Measurements from ENCODE around the gene MTCL1. TPM values are rescaled to one million over a fixed set of nuclear protein-coding genes. Genes with fewer than 3 reads are reported as not detected.

Gene MTCL1
- total and polyA plus RNA-seq, 4 donors = 0.65 to 5.4 (median 1.4) TPM

DNA sequence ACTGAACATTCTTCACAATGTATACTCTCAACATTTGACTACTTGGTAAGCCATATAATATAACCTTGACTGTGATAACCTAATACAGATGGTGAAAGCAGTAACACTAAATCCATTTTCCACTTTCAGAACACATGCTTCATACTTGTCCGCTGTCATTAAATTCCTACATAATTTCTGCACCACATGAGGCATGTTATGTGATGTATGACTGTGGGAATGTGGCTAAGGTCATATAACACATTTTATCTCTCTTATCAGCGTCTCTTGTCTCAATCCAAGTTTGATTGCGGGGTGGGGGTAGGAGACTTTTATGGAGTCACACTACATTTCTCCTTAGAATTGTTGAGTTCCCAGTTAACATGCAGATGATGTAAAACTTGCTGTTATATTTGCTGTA lies 110.9 kb downstream of the MTCL1 start:
- no peak for TF ChIP-seq REST (IDR thresholded peaks at IDR 0.05)
- no peak for TF ChIP-seq NR2F2 (IDR thresholded peaks at IDR 0.05)
- H3K4me1 ChIP-seq (ENCODE audit: control insufficient read depth in 4 of 4, insufficient read depth in 4 of 4, low read length in 3 of 4) = no peaks in the 10 kb centered on the region
- no peak for DNase-seq (ENCODE audit: low spot score)
- no peak overlapping the region for H3K27ac ChIP-seq (ENCODE audit: low read depth in 1 of 2, low read length in 2 of 2)
- no peak overlapping the region for H3K4me3 ChIP-seq (ENCODE audit: low read depth in 1 of 3, low read length in 3 of 3)
- H3K27me3 ChIP-seq (ENCODE audit: control insufficient read depth in 4 of 4, insufficient read depth in 4 of 4, low read length in 3 of 4) = no peaks in the 10 kb centered on the region
- no peak overlapping the region for H3K9ac ChIP-seq (ENCODE audit: low read depth in 1 of 2, low read length in 2 of 2)
- no peaks in the 10 kb centered on the region for H3K9me3 ChIP-seq (ENCODE audit: control insufficient read depth in 4 of 4, low read length in 3 of 4)
- WGBS = 91% methylated on average over 3 of the region's 3 CpGs
- H3K36me3 ChIP-seq (ENCODE audit: control insufficient read depth in 4 of 4, insufficient read depth in 3 of 4, low read depth in 1 of 4, low read length in 3 of 4) = no peaks in the 10 kb centered on the region

GRCh38 chr18:8816816-8817215 lies 111.5 kb downstream of the MTCL1 start:
- no peaks in the 10 kb centered on the region for H3K4me1 ChIP-seq (ENCODE audit: control insufficient read depth in 4 of 4, insufficient read depth in 4 of 4, low read length in 3 of 4)
- TF ChIP-seq HNF4G (IDR thresholded peaks at IDR 0.05) (no peak), REST (IDR thresholded peaks at IDR 0.05) (no peak), HNF4A (conservative IDR thresholded peaks at IDR 0.05) (no peak), CTCF (IDR thresholded peaks at IDR 0.05; ENCODE audit: low read depth, low read length, missing input control) (no peak), ZBTB33 (IDR thresholded peaks at IDR 0.05) (no peak)
- TF ChIP-seq, protein P1, sequence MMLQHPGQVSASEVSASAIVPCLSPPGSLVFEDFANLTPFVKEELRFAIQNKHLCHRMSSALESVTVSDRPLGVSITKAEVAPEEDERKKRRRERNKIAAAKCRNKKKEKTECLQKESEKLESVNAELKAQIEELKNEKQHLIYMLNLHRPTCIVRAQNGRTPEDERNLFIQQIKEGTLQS (IDR thresholded peaks at IDR 0.05) = no peak
- H3K9me3 ChIP-seq (ENCODE audit: control insufficient read depth in 4 of 4, low read length in 3 of 4) = no peaks in the 10 kb centered on the region
- no peaks in the 10 kb centered on the region for H3K27me3 ChIP-seq (ENCODE audit: control insufficient read depth in 4 of 4, insufficient read depth in 4 of 4, low read length in 3 of 4)
- H3K9ac ChIP-seq (ENCODE audit: low read depth in 1 of 2, low read length in 2 of 2) = no peak overlapping the region
- H3K27ac ChIP-seq (ENCODE audit: low read depth in 1 of 2, low read length in 2 of 2) = no peak overlapping the region
- no peaks in the 10 kb centered on the region for H3K36me3 ChIP-seq (ENCODE audit: control insufficient read depth in 4 of 4, insufficient read depth in 3 of 4, low read depth in 1 of 4, low read length in 3 of 4)
- H3K4me3 ChIP-seq (ENCODE audit: low read depth in 1 of 3, low read length in 3 of 3) = no peak overlapping the region
- no peak for DNase-seq (ENCODE audit: low spot score)
- WGBS = 35% methylated on average over 1 of the region's 1 CpG
